ENCODE data around the gene NBEA. TPM values are rescaled to one million over a fixed set of nuclear protein-coding genes. Genes with fewer than 3 reads are reported as not detected.

The NBEA gene
- total RNA-seq, 1 experiment from 2014 or later: 3.3 TPM

- ChIA-PET POLR2A (no interaction called here), CTCF (no interaction called here)
- ATAC-seq (no peak), DNase-seq (ENCODE audit: low read depth, low spot score) (no peak)
- TF ChIP-seq POLR2AphosphoS5 (IDR thresholded peaks at IDR 0.05; ENCODE audit: low read depth, low read length): no peak
- TF ChIP-seq SIN3A (IDR thresholded peaks at IDR 0.05; ENCODE audit: borderline replicate concordance, insufficient read depth, low read depth, low read length): no peak
- no peak for TF ChIP-seq TCF7L2 (IDR thresholded peaks at IDR 0.05; ENCODE audit: low read depth, low read length)
- TF ChIP-seq CTCF (IDR thresholded peaks at IDR 0.05): no peak
- TF ChIP-seq REST (IDR thresholded peaks at IDR 0.05; ENCODE audit: insufficient read depth in 1 of 2, low read depth in 2 of 2, low read length in 1 of 2): no peak
- no peaks in the 10 kb centered on the region for H3K9me3 ChIP-seq (ENCODE audit: control insufficient read depth, insufficient read depth, low read depth, low read length)
- in situ Hi-C loops (cut with HindIII; ENCODE audit: low pct_unique_long_range_greater_than_20kb, low sequenced_read_pairs): no loop called here
- H3K36me3 ChIP-seq (ENCODE audit: control insufficient read depth, insufficient read depth, low read length): no peaks in the 10 kb centered on the region
- 0 out of 2 replicates have a peak, but pooled peaks cover 4% of the 10 kb centered on the region for H3K4me1 ChIP-seq (ENCODE audit: control insufficient read depth, insufficient read depth, low read length)
- intact Hi-C loops (cut with micrococcal nuclease; ENCODE audit: unreplicated experiment): no loop called here
- no peak overlapping the region for H3K27ac ChIP-seq (ENCODE audit: low read length)
- no TSS peak for BruUV-seq (replicated peaks)
- H3K27me3 ChIP-seq (ENCODE audit: control insufficient read depth, insufficient read depth, low read length): no peaks in the 10 kb centered on the region
- no peak overlapping the region for H3K4me3 ChIP-seq (ENCODE audit: low read depth in 2 of 2, low read length in 2 of 2)
Observed at GRCh38 chr13:35716729-35717128, 774.7 kb downstream of the NBEA start.

GRCh38 chr13:35718084-35718483 is 776.0 kb downstream of the NBEA start:
- no TSS peak for BruUV-seq (replicated peaks)
- DNase-seq (ENCODE audit: low read depth, low spot score) (no peak), ATAC-seq (no peak)

More at GRCh38 chr13:35718084-35718483, 776.0 kb downstream of the NBEA start:
- H3K36me3 ChIP-seq (ENCODE audit: control insufficient read depth, insufficient read depth, low read length): no peaks in the 10 kb centered on the region
- no peaks in the 10 kb centered on the region for H3K9me3 ChIP-seq (ENCODE audit: control insufficient read depth, insufficient read depth, low read depth, low read length)
- ChIA-PET CTCF (no interaction called here), POLR2A (no interaction called here)
- TF ChIP-seq REST (IDR thresholded peaks at IDR 0.05; ENCODE audit: insufficient read depth in 1 of 2, low read depth in 2 of 2, low read length in 1 of 2): no peak
- TF ChIP-seq POLR2AphosphoS5 (IDR thresholded peaks at IDR 0.05; ENCODE audit: low read depth, low read length): no peak
- TF ChIP-seq CTCF (IDR thresholded peaks at IDR 0.05): no peak
- no peak for TF ChIP-seq TCF7L2 (IDR thresholded peaks at IDR 0.05; ENCODE audit: low read depth, low read length)
- TF ChIP-seq SIN3A (IDR thresholded peaks at IDR 0.05; ENCODE audit: borderline replicate concordance, insufficient read depth, low read depth, low read length): no peak
- intact Hi-C loops (cut with micrococcal nuclease; ENCODE audit: unreplicated experiment): no loop called here
- no peak overlapping the region for H3K4me3 ChIP-seq (ENCODE audit: low read depth in 2 of 2, low read length in 2 of 2)
- H3K4me1 ChIP-seq (ENCODE audit: control insufficient read depth, insufficient read depth, low read length): 0 out of 2 replicates have a peak, but pooled peaks cover 4% of the 10 kb centered on the region
- no peaks in the 10 kb centered on the region for H3K27me3 ChIP-seq (ENCODE audit: control insufficient read depth, insufficient read depth, low read length)
- in situ Hi-C loops (cut with HindIII; ENCODE audit: low pct_unique_long_range_greater_than_20kb, low sequenced_read_pairs): no loop called here
- H3K27ac ChIP-seq (ENCODE audit: low read length): no peak overlapping the region
